Stimulated activated CD8-positive, alpha-beta memory T cell treated with anti-CD3 and anti-CD28 coated beads, Interleukin-12 subunit alpha, Interleukin-12 subunit beta, amount 100 ng/mL, for 24 hours (primary cell): Measurements from ENCODE around the gene CEP70.
"Not testable (repeated sequence)": the region's sequence is repeated elsewhere in the genome, so short reads cannot be mapped to it uniquely, and the experiment has no call there.

Experiments used
- DNase-seq: peaks from one replicate; pipeline ENCODE4 v3.0.0-alpha.2; 2020; ENCODE audit errors: extremely low read depth

Gene CEP70, protein sequence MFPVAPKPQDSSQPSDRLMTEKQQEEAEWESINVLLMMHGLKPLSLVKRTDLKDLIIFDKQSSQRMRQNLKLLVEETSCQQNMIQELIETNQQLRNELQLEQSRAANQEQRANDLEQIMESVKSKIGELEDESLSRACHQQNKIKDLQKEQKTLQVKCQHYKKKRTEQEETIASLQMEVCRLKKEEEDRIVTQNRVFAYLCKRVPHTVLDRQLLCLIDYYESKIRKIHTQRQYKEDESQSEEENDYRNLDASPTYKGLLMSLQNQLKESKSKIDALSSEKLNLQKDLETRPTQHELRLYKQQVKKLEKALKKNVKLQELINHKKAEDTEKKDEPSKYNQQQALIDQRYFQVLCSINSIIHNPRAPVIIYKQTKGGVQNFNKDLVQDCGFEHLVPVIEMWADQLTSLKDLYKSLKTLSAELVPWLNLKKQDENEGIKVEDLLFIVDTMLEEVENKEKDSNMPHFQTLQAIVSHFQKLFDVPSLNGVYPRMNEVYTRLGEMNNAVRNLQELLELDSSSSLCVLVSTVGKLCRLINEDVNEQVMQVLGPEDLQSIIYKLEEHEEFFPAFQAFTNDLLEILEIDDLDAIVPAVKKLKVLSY

DNA sequence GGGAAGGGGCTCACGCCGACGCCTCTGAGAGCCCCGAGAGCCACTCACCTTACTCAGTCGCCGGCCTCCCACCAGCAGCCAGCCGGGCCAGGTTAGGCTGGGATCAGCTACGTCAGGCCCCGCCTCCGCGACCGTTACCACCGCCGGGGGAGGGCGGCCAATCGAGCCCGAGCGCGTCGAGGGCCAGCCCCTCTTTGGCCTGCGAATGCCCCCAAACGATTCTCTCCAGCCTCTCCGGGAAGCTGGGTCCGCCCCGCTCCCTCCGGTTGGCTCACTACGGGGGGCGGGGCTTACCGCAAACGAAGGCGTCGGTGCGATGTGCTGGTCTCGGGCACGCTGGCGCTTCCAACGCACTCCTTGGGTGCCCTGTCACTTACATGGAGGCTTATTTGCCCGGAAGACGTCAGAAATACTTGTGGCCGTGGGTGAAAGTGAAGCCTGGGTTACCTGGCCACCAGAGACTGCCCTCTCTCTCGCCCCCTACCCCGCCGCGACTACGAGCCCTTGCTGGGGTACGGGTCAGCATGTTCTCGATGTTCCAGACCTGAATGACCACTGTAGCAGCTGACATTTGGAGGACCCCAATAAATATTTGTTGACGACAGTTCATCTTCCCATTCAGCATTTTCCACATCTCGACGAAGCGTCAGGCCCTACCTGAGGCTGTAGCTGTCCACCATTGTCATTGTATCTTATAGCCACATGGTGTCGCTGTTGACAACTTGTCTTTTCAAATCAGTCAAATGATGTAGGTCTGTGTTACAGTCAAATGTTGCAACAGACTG is at the start of gene CEP70:
TSS of gene CEP70 (minus strand) at position 111 of the 785 bp plus-strand sequence. CDS start 21,333 bp downstream, outside the sequence.
- peak; percentile 82 for DNase-seq

DNA sequence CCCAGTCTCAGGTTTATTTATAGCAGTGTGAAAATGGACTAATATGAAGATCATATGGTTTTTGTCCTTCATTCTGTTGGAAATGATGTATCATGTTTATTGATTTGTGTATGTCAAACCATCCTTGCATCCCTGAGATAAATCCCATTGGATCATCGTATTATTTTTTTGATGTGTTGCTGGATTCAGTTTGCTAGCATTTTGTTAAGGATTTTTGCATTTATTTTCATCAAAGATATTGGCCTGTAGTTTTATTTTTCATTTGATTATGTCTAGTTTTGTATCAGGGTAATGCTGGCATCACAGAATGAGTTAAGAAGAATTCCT is 48.8 kb upstream of the CEP70 start:
- no peak for DNase-seq

DNA sequence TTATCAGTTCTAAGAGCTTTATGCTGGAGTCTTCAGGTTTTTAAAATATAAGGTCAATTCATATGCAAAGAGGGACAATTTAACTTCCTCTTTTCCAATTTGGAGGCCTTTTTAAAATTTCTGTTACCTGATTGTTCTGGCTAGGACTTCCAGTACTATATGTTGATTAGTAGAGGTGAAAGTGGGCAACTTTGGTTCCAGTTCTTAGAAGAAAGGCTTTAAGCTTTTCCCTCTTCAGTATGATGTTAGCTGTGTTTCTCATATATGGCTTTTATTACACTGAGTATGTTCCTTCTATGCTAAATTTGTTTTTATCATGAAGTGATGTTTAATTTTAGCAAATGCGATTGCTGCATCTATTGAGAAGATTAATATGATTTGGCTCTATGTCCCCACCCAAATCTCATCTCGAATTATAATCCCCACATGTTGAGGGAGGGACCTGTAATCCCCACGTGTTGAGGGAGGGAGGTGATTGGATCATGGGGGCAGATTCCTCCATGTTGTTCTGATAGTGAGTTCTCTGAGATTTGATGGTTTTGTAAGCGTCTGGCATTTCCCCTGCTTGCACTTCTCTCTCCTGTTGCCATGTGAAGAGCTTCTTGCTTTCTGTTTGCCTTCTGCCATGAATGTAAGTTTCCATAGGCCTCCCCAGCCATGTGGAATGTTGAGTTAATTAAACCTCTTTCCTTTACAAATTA is 48.3 kb upstream of the CEP70 start:
- no peak for DNase-seq

DNA sequence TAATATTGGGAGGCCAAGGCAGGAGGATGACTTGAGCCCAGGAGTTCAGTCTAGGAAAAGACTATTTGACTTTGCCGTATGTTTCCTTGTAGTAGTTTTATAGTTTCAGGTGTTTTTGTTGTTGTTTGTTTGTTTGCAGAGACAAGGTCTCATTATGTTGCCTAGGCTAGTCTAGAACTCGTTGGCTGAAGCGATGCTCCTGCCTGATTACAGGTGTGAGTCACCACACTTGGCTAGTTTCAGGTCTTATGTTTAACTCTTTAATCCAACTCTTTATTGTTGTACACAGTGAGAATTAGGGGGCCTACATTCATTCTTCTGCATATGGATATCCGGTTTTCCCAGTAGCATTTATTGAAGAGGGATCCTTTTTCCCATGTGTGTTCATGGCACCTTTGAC is 46.5 kb upstream of the CEP70 start:
- DNase-seq, result no peak

DNA sequence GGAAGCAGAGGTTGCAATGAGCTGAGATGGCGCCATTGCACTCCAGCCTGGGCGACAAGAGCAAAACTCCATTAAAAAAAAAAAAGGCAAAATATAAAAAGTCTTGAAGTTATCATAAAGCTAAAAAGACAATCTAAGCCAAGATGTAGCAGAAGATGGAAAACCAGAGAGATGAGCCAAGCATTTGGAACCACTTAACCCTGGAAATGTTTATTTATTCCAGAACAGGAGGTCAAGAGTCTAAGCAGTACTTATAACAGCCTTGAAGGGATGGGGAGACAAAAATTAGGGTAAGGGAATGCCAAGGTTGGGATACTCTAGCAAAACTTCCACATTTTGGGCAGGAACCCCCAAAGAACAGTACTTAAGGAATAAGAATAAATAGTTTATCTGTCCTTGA is 44.6 kb upstream of the CEP70 start:
- no peak for DNase-seq

DNA sequence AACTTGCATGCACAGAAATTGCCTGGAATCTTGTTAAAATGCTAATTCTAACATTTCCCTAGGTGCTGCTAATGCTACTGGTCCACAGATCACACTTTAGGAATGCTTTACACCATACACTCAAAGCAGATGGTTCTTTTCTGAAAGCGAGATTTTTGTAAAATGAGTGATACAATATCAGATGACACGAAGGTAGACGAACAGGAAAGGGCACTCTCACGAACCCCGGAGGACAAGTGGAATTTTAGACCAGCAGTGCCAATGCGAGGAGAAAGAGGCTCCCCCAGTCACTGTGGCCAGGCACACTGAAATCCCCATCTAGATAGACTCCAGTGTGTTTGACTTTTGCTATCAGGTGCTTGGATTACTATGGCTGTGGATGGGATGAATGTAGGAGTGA is 35.5 kb upstream of the CEP70 start:
- DNase-seq, result no peak

DNA sequence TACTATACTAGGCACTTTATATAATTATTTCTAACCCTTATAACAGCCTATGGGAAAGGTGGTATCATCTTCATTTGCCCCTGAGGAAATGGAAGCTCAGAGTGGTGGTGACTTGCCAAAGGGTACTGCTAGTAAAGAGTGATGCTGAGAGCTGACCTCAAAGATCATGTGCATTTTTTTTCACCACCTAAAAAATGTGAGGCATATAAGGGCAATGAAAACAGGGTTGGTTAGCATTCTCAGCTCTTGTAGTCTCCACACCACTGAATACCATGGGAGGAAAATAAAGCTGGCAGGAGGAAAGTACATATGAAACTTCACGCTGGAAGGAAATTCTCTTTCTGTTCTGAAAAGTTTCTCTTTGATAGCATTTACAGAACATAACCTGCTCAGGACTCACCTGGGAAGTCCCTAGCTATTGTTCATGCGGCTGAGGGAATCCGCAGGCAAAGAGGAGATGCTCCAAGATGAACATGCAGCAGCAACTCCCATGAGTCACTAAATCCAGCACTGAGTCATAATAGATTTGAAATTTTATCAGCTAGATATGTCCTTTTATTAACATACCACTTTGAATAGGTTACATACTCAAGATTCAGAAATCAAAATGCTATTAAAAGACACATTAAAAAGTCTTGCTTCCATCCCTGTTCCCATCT is 31.8 kb upstream of the CEP70 start:
- DNase-seq, result no peak

DNA sequence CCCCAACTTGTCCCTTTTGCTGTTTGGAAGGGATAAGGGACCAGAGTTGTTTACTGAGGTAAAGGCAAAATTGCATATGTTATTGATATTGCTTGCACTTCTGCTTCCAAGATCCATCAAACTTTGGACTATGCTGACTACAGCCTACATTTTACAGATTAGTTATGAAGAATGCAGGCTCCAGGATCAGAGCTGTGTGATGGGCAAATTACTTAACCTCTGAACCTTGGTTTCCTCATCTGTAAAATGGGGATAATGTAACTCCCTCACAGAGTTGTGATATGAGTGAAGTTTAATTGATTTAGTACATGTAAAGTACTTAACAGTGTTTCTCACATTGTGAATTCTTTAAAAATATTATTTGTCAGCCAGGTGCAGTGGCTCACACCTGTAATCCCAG is 30.5 kb upstream of the CEP70 start:
- no peak for DNase-seq

DNA sequence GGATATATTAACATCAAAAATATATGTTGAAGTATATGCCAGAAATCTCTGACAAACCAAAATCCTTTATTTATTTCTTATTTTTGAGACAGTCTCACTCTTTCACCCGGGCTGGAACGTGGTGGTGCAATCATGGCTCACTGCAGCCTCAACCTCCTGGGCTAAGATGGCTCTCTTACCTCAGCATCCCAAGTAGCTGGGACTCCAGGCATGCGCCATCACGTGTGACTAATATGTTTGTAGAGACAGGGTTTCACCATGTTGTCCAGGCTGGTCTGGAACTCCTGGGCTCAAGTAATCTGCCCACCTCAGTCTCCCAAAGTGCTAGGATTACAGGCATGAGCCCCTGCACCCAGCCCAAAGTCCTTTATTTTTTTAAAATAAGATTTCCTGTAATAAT is 26.4 kb upstream of the CEP70 start:
- DNase-seq, result no peak

DNA sequence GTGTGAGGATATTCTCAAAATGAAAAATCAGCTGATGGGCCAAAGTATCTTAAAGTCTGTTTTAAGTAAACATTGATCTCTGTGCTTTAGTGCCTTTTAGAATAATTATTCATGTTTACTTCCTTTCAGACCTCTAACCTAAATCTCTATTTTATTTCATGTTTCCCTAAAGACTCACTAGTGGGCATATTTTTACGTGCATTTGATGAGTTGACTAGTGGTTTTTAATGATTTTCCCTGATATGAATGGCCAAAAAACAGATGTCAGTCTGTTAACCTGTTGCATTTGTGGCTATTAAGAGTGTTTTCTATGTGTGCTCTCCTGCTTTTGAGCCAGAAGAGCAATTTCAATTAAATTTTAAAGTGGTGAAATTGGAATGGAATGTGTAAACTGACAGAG is 21.4 kb upstream of the CEP70 start:
- DNase-seq, result no peak

DNA sequence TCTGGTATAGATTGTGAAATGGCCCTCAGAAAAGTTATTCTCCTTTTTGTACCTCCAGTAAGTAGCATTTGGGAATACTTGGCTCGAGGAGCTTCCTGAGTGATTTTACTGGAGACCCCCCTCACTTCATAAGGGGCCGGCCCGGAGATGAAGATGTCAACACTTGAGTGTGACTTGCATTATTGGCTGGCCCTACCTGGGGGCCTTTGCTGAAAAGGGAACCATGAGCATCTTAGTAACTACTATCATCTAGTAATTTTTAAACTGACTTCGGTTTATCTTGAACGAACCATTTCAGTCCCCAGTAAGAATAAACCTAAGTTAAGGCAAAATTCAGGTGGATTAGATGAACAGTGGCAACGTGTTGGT is 15.8 kb upstream of the CEP70 start:
- no peak for DNase-seq

DNA sequence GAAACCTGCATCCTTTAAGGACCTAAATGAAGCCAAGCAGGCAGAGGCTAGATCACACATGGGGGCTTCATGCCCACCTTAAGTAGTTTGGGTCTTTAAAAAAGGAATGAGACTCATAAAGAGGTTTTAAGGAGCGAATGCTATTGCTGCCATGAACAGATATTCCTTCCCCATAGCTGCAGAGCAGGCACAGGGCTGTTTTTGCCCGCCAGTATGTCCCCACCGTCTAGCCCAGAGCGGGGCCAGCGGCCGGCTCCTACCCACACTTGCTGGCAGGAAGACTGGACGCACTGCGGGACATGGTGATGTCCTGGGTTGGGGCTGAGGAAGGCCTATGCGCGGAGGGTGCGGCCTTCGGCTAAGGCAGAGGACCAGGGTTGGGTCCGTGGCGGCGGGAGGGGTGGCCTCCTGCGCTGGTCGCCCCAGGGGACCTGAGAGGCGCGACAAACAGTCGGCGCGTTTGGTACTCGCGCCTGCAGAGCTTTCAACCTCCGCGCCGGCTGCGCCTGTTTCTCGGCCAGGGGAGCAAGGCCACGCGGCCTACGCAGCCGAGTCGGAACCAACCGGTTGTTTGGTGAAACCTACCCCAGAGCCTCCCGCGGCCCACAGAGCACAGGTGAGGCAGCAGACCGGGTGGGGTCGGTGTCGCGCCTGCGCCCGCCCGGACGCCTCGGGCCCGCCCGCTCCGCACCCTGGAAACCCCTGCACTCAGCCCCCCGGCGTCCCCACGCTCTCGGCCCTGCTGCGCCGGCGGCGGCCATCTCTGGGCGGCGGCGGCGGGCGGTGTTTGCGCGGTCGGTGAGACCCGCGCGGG is 14.5 kb upstream of the CEP70 start, which contains the start of gene FAIM:
TSS of gene FAIM (plus strand) at position 450 of the 814 bp plus-strand sequence. CDS start 10,956 bp downstream, outside the sequence.
- DNase-seq, result peak; percentile 12

DNA sequence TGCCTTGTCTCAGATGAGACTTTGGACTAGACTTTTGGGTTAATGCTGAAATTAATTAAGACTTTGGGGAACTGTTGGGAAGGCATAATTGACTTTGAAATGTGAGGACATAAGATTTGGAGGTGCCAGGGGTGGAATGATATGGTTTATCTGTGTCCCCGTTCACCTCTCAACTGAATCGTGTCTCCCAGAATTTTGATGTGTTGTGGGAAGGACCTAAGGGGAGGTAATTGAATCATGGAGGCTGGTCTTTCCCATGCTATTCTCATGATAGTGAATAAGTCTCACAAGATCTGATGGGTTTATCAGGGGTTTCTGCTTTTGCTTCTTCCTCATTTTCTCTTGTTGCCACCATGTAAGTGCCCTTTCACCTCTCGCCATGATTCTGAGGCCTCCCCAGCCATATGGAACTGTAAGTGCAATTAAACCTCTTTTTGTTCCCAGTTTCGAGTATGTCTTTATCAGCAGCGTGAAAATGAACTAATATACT is 10.1 kb upstream of the CEP70 start:
- not testable (repeated sequence) for DNase-seq

DNA sequence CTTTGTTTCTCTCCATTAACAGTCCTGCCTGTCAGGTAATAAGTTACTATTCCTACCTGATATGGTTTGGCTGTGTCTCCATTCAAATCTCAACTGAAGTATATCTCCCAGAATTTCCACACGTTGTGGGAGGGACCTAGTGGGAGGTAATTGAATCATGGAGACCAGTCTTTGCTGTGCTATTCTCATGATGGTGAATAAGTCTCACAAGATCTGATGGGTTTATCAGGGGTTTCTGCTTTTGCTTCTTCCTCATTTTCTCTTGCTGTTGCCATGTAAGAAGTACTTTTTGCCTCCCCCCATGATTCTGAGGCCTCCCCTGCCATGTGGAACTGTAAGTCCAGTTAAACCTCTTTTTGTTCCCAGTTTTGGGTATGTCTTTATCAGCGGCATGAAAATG is 7.6 kb upstream of the CEP70 start:
- DNase-seq, result not testable (repeated sequence)

DNA sequence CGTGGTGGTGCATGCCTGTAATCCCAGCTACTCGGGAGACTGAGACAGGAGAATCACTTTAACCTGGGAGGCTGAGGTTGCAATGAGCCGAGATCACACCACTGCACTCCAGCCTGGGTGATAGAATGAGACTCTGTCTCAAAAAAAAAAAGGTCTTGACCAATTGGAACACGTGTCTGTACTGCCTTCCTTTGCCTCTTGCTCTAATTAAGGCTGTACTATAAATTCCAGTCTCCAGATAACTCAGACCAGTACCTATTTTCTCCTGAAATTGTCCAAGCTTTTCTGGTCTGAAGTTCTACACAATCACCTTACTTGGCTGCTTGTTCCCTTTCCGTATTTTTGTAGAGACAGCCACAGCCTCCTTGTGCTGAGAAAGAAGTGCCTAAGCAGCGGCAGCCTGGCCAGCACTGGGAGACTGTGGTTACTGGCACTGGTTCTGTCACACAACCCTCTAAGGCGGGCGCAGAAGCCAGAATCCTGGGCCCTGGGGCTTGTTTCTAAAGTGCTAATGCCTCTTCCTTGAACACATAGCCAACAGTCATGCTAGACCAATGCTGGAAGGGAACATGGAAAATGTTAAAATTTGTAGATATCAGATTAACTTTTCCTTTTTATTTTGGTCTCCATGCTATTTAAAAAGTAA is 6.2 kb upstream of the CEP70 start:
- no peak for DNase-seq

DNA sequence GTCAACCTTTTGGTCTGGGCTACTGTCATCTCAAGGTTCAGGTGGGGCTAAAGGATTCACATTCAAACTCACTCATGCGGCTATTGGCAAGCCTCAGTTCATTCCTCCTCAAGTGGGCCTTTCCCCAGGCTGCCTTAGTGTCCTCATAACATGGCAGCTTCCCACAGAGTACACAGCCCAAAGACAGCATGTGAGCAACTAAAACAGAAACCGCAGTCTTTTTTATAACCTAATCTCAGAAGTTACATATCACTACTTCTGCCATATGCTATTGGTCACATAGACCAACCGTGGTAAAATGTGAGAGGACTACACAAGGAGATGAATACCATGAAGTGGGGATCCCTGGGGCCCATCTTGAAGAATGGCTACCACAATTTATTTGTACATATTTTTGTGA is 4.5 kb upstream of the CEP70 start:
- no peak for DNase-seq

DNA sequence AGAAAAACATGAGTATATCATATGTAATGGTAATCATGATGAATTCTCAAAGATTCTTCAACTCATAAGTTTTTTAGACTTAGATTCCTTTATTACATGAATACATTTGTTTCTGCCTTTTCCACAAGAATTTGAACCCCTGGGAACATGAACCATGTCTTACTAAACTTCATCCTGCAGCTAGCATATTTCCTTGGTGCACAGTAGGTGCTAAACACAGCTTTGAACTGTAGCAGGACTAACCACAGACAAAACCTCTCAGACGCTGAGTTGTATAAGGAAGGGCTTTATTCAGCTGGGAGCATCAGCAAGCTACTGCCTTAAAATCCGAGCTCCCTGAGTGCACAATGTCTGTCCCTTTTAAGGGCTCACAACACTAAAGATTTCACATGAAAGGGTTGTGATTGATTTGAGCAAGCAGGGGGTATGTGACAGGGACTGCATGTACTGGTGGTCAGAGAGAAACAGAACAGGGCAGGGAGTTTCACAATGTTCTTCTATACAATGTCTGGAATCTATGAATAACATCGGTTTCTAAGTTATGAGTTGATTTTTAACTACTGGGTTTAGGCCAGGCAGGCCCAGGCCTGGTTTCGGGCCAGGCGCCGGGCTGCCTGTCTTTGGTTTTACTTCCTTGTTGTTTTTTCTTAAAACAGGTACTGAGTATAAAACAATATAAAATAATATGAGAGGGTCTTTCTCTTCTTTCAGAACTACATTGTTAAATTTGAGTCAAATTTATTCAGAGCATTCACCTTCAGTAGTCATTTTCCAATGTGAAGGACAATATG is 3.3 kb upstream of the CEP70 start:
- DNase-seq, result not testable (repeated sequence)

DNA sequence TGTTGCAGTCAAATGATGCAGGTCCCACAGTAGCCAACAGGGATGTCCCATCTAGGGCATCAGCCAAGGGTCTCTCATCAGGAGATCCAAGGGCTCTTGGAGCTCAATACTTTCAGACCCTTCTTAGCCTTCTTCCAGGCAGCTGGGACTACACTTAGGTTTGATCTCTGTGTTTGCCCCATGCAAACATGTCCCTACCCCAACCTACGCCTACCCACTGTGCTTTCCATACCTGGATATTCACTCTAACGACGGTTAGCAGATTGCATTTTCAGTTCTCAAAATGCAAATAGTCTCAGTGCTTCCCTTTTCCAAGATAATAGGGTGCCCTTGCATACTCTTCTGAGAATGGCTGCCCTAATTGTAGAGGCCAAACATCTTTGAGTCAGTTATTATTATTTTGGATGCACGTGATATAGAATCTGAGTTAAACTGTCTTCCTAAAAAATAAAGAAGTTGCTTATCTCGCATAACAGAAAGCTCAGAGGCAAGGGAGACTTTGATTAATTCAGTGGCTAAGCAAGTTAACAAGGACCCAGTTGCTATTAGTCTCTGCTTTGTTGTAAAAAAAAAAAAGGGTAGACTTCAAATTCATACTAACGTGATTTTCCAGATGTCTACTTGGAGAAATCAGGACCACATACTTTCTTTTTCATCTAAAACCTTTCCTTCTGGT is 1.0 kb upstream of the CEP70 start:
- no peak for DNase-seq
